MM.1S (cell line): ENCODE measurements around the gene SHD.

Source experiments
- EZH2 ChIP-seq: fragments of 300-600 bp; sonication (generic); optimal IDR thresholded peaks from 2 replicates; pipeline ENCODE3; 2017; ENCODE audit warnings: low read depth, mild to moderate bottlenecking, antibody characterized with exemption, low read length, mixed read lengths
- TF ChIP-seq, protein P1 (sequence below): fragments of 300-600 bp; sonication (generic); IDR thresholded peaks from 2 replicates; pipeline ENCODE4 v1.5.1; 2016; ENCODE audit warnings: antibody characterized with exemption, low read length, mixed read lengths

DNA sequence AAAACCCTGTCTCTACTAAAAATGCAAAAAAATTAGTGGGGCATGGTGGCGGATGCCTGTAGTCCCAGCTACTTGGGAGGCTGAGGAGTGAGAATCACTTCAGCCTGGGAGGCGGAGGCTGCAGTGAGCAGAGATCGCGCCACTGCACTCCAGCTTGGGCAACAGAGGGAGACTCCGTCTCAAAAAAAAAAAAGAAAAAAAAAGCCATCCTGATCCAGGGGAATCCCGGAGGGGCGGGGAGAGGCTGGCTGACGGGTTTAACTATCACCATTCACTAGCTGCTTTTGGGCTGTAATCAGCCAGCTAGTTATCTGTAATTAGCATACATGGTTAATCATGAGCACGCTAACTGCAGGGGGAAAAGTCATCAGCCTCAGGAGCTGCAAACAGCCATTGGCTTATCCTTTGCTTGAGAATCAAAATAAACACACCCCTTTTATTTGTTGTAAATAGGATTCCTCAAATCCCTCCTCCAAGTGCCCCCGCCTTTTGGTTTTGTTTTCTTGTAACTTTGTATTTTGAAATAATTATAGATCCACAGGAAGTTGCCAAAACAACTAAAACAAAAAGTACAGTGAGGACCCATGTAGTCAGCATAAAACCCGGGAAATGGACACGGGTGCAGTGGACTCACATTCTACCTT lies 34.9 kb downstream of the SHD start:
- no peak for TF ChIP-seq EZH2
- TF ChIP-seq, protein P1, sequence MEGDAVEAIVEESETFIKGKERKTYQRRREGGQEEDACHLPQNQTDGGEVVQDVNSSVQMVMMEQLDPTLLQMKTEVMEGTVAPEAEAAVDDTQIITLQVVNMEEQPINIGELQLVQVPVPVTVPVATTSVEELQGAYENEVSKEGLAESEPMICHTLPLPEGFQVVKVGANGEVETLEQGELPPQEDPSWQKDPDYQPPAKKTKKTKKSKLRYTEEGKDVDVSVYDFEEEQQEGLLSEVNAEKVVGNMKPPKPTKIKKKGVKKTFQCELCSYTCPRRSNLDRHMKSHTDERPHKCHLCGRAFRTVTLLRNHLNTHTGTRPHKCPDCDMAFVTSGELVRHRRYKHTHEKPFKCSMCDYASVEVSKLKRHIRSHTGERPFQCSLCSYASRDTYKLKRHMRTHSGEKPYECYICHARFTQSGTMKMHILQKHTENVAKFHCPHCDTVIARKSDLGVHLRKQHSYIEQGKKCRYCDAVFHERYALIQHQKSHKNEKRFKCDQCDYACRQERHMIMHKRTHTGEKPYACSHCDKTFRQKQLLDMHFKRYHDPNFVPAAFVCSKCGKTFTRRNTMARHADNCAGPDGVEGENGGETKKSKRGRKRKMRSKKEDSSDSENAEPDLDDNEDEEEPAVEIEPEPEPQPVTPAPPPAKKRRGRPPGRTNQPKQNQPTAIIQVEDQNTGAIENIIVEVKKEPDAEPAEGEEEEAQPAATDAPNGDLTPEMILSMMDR: no peak
